HAP-1 (cell line): ENCODE data around the gene VAMP3.
A peak's percentile ranks its signal among the peaks of the same experiment; 100 is the strongest.

Source experiments
- DNase-seq, 2 experiments: peaks; one replicate each; pipeline ENCODE4 v3.0.0-alpha.2; 2016 to 2020; ENCODE audit warnings: low spot score in 2 of 2
- H3K27me3 ChIP-seq: fragments of 250-450 bp; sonication (Bioruptor Pico); 2 replicates; pipeline ENCODE4 v1.5.1; 2020; ENCODE audit warnings: low read depth, mild to moderate bottlenecking, moderate library complexity
- H3K36me3 ChIP-seq: fragments of 250-450 bp; sonication (Bioruptor Pico); replicated peaks from 2 replicates; pipeline ENCODE4 v1.5.1; 2020; ENCODE audit warnings: mild to moderate bottlenecking
- H3K4me1 ChIP-seq: fragments of 250-450 bp; sonication (Bioruptor Pico); 2 replicates; pipeline ENCODE4 v1.5.1; 2020; ENCODE audit warnings: mild to moderate bottlenecking
- H3K4me3 ChIP-seq: fragments of 250-450 bp; sonication (Bioruptor Pico); 2 replicates; pipeline ENCODE4 v1.5.1; 2020; ENCODE audit warnings: mild to moderate bottlenecking, moderate library complexity
- H3K9me3 ChIP-seq: fragments of 250-450 bp; sonication (Bioruptor Pico); 2 replicates; pipeline ENCODE4 v1.5.1; 2020; ENCODE audit warnings: mild to moderate bottlenecking, moderate library complexity
- in situ Hi-C: fragments of 300-500 bp; cut with MboI; formaldehyde crosslinking; loops from 3 replicates; pipeline ENCODE4 v1.14.3; 2020; ENCODE audit warnings: low sequenced_read_pairs, inconsistent platforms, mixed read lengths

VAMP3 gene

DNA sequence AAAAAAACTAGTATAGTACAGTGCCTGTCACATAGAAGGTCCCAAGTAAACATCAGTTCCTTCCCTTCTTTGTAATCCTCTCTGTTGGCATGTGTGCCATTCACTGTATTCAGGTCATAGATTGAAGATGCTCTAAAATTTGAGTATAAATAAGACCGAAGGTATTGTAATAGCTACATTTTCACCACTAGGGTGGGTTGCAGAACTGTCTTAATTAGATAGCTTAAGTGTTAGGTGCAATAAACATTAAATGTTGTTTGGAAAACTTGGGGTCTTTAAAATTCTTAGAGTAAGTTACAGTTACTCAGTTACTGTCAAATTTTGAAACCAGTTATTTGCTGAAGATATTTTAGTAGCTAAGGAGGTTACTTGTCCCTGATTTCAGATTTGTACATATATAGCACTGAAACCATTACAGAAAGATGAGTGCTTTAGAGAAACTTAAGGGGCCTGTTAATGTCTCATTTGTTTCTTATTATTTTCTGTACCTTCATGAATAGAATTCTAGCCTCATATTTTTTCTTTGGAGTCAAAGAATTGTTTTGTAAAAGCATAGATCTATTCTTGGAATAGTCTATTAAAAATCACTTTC lies 37.3 kb downstream of the VAMP3 start:
- in situ Hi-C loops, result no loop called here
- peaks cover 16% of the 10 kb centered on the region for H3K4me1 ChIP-seq
- H3K9me3 ChIP-seq, result no peaks in the 10 kb centered on the region
- peak in 1 of 2 experiments; percentile 76 for DNase-seq
- H3K4me3 ChIP-seq, result no peak overlapping the region
- peaks cover 5% of the 10 kb centered on the region for H3K36me3 ChIP-seq
- no peaks in the 10 kb centered on the region for H3K27me3 ChIP-seq

DNA sequence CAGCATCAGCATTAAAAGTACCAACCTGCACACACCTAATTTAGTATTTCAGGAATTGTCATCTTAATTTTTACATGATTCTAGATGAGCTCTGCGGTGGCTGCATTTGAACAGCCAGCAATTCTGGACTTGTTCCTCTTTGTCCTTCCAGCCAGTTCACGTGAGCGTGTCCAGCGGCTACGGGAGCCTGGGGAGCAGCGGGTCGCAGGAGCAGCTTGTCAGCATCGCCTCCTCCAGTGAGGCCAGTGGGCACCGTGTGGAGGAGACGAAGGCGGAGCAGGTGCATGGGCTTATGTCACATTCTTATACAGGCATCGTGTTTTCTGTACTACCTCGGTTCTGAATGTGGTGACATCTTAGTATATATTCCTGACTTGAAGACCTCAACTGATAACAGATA lies 38.6 kb downstream of the VAMP3 start:
- in situ Hi-C loops, result no loop called here
- H3K27me3 ChIP-seq, result no peaks in the 10 kb centered on the region
- H3K4me3 ChIP-seq, result no peak overlapping the region
- no peak for DNase-seq
- H3K36me3 ChIP-seq, result peaks cover 5% of the 10 kb centered on the region
- H3K9me3 ChIP-seq, result peaks cover 8% of the 10 kb centered on the region
- H3K4me1 ChIP-seq, result peaks cover 16% of the 10 kb centered on the region

DNA sequence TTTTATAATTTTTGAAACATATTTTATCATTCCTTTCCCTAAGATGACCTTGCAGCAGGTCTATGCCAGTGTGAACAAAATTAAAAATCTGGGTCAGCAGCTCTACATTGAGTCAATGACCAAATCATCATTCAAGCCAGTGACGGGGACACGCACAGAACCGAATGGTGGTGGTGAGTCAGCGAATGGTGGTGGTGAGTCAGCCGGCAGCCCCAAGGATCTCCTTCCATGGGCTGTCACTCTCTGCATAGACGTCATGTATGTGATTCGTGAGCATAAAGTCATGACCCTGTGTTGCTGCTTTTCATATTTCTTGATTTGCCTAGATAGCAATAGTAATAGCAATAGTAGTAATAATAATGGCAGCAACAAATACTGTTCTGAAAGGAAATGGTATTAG lies 39.3 kb downstream of the VAMP3 start:
- in situ Hi-C loops, result no loop called here
- H3K4me3 ChIP-seq, result no peak overlapping the region
- H3K4me1 ChIP-seq, result peaks cover 16% of the 10 kb centered on the region
- peaks cover 9% of the 10 kb centered on the region for H3K36me3 ChIP-seq
- no peak for DNase-seq
- H3K9me3 ChIP-seq, result peaks cover 14% of the 10 kb centered on the region
- H3K27me3 ChIP-seq, result no peaks in the 10 kb centered on the region

DNA sequence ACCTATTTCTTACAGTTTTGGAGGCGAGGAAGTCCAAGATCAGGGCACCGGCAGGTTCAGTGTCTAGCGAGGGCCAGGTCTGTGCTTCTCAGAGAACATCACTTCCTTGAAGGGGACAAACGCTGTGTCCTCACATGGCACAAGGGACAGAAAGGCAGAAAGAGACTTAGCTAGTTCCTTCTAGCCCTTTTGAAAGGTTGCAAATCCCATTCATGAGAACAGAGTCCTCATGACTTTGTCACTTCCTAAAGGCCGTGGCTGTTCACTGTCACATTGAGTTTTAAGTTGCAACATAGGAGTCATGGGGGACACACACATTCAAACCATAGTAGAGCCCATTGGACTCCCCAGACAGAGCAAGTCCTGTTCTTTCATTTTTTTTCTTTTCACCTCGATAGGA lies 40.4 kb downstream of the VAMP3 start:
- no peak overlapping the region for H3K4me3 ChIP-seq
- H3K4me1 ChIP-seq, result peaks cover 16% of the 10 kb centered on the region
- DNase-seq, result no peak
- H3K9me3 ChIP-seq, result peaks cover 14% of the 10 kb centered on the region
- in situ Hi-C loops, result no loop called here
- no peaks in the 10 kb centered on the region for H3K27me3 ChIP-seq
- peaks cover 13% of the 10 kb centered on the region for H3K36me3 ChIP-seq

DNA sequence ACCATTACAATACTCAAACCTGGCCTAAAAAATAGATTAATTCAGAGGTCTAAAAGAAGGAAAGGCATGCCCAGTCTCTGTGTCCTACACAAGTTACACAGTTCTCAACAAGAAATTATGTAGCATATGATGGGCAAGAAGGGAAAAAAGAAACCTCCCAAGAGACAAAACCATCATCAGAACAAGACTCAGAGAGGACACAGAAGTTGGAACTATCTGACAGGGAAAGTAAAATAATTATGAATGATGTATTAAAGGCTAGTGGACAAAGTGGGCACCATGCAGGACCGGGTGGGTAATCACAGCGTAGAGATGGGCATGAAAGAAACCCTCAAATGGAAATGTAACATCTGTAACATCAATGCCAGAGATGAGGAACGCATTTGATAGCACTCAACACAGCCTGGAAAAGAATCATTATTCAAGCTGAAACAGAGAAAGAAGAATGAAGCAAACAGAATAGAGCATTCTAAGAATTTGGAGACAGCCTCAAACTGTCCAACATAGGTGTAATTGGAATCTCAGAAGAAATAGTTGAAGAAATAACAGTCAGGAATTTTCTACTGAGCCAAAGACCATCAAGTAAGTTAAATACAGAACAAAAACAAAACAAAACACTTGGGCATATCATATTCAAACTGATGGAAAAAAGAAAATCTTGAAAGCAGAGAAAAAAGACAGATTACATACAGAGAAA lies 42.7 kb downstream of the VAMP3 start:
- DNase-seq, result no peak
- H3K27me3 ChIP-seq, result no peaks in the 10 kb centered on the region
- in situ Hi-C loops, result no loop called here
- H3K36me3 ChIP-seq, result peaks cover 13% of the 10 kb centered on the region
- peaks cover 14% of the 10 kb centered on the region for H3K9me3 ChIP-seq
- peaks cover 9% of the 10 kb centered on the region for H3K4me1 ChIP-seq
- no peak overlapping the region for H3K4me3 ChIP-seq

DNA sequence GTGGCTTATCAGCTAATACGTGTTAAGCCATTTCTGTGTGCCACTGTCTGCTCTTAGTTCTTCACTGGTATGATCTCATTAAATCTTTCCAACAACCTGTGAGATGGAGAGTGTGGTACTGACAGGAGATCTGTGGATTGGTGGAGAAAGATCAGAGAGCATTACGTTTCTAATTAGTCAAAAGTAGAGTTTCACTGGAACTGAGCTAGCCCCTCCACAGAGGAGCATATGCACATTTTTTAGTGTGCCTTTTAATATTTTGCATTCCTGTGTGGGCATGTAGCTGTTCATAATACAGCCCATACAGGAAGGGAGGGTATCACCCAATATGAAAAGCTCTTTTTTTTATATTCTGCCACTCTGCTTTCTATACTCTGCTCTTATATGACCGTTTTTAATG lies 50.2 kb downstream of the VAMP3 start:
- in situ Hi-C loops, result no loop called here
- no peaks in the 10 kb centered on the region for H3K27me3 ChIP-seq
- peaks cover 4% of the 10 kb centered on the region for H3K4me1 ChIP-seq
- H3K36me3 ChIP-seq, result peaks cover 16% of the 10 kb centered on the region
- no peak for DNase-seq
- no peak overlapping the region for H3K4me3 ChIP-seq
- H3K9me3 ChIP-seq, result no peaks in the 10 kb centered on the region

DNA sequence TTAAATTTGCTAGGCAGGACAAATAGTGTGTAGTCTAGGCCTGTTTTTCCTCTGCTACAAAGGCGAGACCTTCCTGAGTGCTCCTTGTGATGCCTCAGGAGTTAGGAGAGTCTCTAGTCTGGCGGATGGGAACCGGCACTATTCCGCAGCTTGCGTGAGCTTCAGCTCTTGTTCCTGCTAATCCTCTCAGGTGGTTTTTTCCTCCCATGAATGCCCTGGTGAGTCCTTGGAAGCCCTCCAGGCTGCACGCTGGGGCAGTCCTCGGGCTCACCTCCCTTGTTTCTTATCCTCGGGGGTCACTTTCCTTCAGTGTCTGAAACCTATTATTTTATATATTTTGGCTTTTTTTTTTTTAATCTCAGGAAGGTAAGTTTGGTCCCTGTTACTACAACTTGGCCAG lies 53.6 kb downstream of the VAMP3 start:
- DNase-seq, result no peak
- no peaks in the 10 kb centered on the region; the same call in 1 of the 2 replicates for H3K9me3 ChIP-seq
- in situ Hi-C loops, result no loop called here
- H3K4me3 ChIP-seq, result no peak overlapping the region
- peaks cover 14% of the 10 kb centered on the region for H3K36me3 ChIP-seq
- peaks cover 14% of the 10 kb centered on the region for H3K4me1 ChIP-seq
- H3K27me3 ChIP-seq, result no peaks in the 10 kb centered on the region

DNA sequence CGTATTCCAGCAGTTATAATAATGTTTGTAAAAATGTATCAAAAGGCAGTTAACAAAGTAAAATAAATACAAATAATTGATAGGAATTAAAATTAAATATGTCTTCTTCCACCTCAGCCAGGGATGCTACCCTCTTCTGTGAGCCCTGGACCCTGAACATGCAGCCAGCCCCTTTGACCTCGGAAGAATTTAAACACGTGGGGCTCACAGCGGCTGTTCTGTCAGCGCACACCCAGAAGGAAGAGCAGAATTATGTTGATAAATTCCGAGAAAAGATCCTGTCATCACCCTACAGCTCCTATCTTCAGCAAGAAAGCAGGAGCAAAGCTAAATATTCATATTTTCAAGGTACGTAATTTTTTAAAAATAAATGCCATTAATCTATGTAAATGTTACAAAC lies 55.3 kb downstream of the VAMP3 start:
- Histone ChIP-seq H3K4me3 (peak overlapping the region; percentile 67), H3K27me3 (no peaks in the 10 kb centered on the region), H3K36me3 (peaks cover 18% of the 10 kb centered on the region), H3K9me3 (no peaks in the 10 kb centered on the region; the same call in 1 of the 2 replicates), H3K4me1 (peaks cover 14% of the 10 kb centered on the region)
- in situ Hi-C loops, result no loop called here
- DNase-seq, result peak in 1 of 2 experiments; percentile 37

DNA sequence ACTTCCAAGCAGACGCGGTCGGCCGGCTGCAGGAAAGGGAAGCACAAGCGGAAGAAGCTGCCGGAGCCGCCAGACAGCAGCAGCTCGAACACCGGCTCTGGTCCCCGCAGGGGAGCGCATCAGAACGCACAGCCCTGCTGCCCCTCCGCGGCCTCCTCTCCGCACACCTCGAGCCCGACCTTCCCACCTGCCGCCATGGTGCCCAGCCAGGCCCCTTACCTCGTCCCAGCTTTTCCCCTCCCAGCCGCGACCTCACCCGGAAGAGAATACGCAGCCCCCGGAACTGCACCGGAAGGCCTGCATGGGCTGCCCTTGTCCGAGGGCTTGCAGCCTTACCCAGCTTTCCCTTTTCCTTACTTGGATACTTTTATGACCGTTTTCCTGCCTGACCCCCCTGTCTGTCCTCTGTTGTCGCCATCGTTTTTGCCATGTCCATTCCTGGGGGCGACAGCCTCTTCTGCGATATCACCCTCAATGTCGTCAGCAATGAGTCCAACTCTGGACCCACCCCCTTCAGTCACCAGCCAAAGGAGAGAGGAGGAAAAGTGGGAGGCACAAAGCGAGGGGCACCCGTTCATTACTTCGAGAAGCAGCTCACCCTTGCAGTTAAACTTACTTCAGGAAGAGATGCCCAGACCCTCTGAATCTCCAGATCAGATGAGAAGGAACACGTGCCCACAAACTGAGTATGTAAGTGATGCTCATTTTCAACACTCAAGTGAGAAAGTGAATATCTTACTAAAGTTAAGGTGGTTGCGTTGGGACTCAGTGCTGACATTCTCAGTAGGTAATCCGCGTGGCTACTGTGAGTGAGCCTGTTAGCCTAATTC lies 56.2 kb downstream of the VAMP3 start:
- H3K4me3 ChIP-seq, result peak overlapping the region; percentile 67
- peaks cover 17% of the 10 kb centered on the region for H3K36me3 ChIP-seq
- no peaks in the 10 kb centered on the region; the same call in 1 of the 2 replicates for H3K9me3 ChIP-seq
- H3K4me1 ChIP-seq, result peaks cover 14% of the 10 kb centered on the region
- in situ Hi-C loops, result no loop called here
- H3K27me3 ChIP-seq, result no peaks in the 10 kb centered on the region
- DNase-seq, result peak; percentile 75 to 86
